HepG2 (cell line): ENCODE results near the gene TMEM260. TPM values are rescaled to one million over a fixed set of nuclear protein-coding genes. Genes with fewer than 3 reads are reported as not detected.

Experiments
- AHR ChIP-seq: IDR thresholded peaks from 2 replicates; pipeline ENCODE4 v1.6.1; 2018; ENCODE audit warnings: missing genetic modification reagents, missing compliant biosample characterization
- BCL6 ChIP-seq: IDR thresholded peaks from 2 replicates; pipeline ENCODE4 v1.6.1; 2016; ENCODE audit warnings: missing genetic modification reagents, missing compliant biosample characterization
- CBX2 ChIP-seq, 2 experiments: fragments of 200-600 bp in 1 of 2; sonication (generic); formaldehyde crosslinking in 1 of 2; IDR thresholded peaks; 2 replicates each; pipeline versions ENCODE4 v1.7.0 to v1.8.1; 2018 to 2022; ENCODE audit warnings: low read depth in 2 of 2, low read length in 1 of 2, mild to moderate bottlenecking in 1 of 2, missing genetic modification reagents in 1 of 2
- DR1 ChIP-seq: sonication (generic); formaldehyde crosslinking; IDR thresholded peaks from 2 replicates; pipeline ENCODE4 v1.8.0; 2021; ENCODE audit warnings: mild to moderate bottlenecking, missing genetic modification reagents, inconsistent platforms
- FOXC1 ChIP-seq: sonication (generic); formaldehyde crosslinking; IDR thresholded peaks from 2 replicates; pipeline ENCODE4 v1.8.0; 2022; ENCODE audit warnings: mild to moderate bottlenecking, missing genetic modification reagents, borderline replicate concordance
- GPBP1L1 ChIP-seq: sonication (generic); formaldehyde crosslinking; IDR thresholded peaks from 2 replicates; pipeline ENCODE4 v1.5.0; 2020; ENCODE audit warnings: mild to moderate bottlenecking, missing genetic modification reagents
- GPN1 ChIP-seq: sonication (generic); formaldehyde crosslinking; IDR thresholded peaks from 2 replicates; pipeline ENCODE4 v1.5.1; 2020; ENCODE audit warnings: missing genetic modification reagents, borderline replicate concordance
- GZF1 ChIP-seq: sonication (generic); formaldehyde crosslinking; IDR thresholded peaks from 2 replicates; pipeline ENCODE4 v1.5.1; 2020; ENCODE audit warnings: mild to moderate bottlenecking, missing genetic modification reagents
- MEIS1 ChIP-seq: sonication (generic); formaldehyde crosslinking; IDR thresholded peaks from 2 replicates; pipeline ENCODE4 v1.9.0; 2021; ENCODE audit warnings: mild to moderate bottlenecking, missing genetic modification reagents, moderate library complexity, borderline replicate concordance
- MTA1 ChIP-seq: sonication (generic); formaldehyde crosslinking; IDR thresholded peaks from 2 replicates; pipeline ENCODE4 v1.4.0; 2020; ENCODE audit warnings: missing genetic modification reagents, mild to moderate bottlenecking, borderline replicate concordance
- POGK ChIP-seq: sonication (generic); formaldehyde crosslinking; conservative IDR thresholded peaks from 2 replicates; pipeline ENCODE4 v1.8.0; 2022; ENCODE audit warnings: mild to moderate bottlenecking, moderate library complexity, missing genetic modification reagents
- PREB ChIP-seq: sonication (generic); formaldehyde crosslinking; IDR thresholded peaks from 2 replicates; pipeline ENCODE4 v1.4.0; 2020; ENCODE audit warnings: missing genetic modification reagents
- THAP11 ChIP-seq: IDR thresholded peaks from 2 replicates; pipeline ENCODE4 v1.6.1; 2016; ENCODE audit warnings: missing biosample characterization, missing genetic modification reagents
- THAP7 ChIP-seq: sonication (generic); formaldehyde crosslinking; IDR thresholded peaks from 2 replicates; pipeline ENCODE4 v1.8.1; 2023; ENCODE audit warnings: mild to moderate bottlenecking, missing genetic modification reagents
- THAP8 ChIP-seq: sonication (generic); formaldehyde crosslinking; IDR thresholded peaks from 2 replicates; pipeline ENCODE4 v1.5.1; 2020; ENCODE audit warnings: missing genetic modification reagents, mild to moderate bottlenecking, borderline replicate concordance
- ZFX ChIP-seq: sonication (generic); formaldehyde crosslinking; IDR thresholded peaks from 2 replicates; pipeline ENCODE4 v1.4.0; 2020; ENCODE audit warnings: mild to moderate bottlenecking, low read depth, missing genetic modification reagents, moderate library complexity
- ZNF33B ChIP-seq: sonication (generic); formaldehyde crosslinking; IDR thresholded peaks from 2 replicates; pipeline ENCODE4 v1.5.1; 2020; ENCODE audit warnings: mild to moderate bottlenecking, missing genetic modification reagents
- ZNF34 ChIP-seq: sonication (generic); formaldehyde crosslinking; IDR thresholded peaks from 2 replicates; pipeline ENCODE4 v1.4.0; 2020; ENCODE audit warnings: mild to moderate bottlenecking, missing genetic modification reagents, borderline replicate concordance
- ZNF558 ChIP-seq: sonication (generic); formaldehyde crosslinking; IDR thresholded peaks from 2 replicates; pipeline ENCODE4 v1.9.0; 2022; ENCODE audit warnings: mild to moderate bottlenecking, missing genetic modification reagents, borderline replicate concordance
- ZNF563 ChIP-seq: sonication (generic); formaldehyde crosslinking; IDR thresholded peaks from 2 replicates; pipeline ENCODE4 v1.8.0; 2022; ENCODE audit warnings: mild to moderate bottlenecking, moderate library complexity, missing genetic modification reagents
- ZNF564 ChIP-seq: sonication (generic); formaldehyde crosslinking; IDR thresholded peaks from 2 replicates; pipeline ENCODE4 v1.8.1; 2023; ENCODE audit warnings: mild to moderate bottlenecking, missing genetic modification reagents
- ZNF629 ChIP-seq: sonication (generic); formaldehyde crosslinking; conservative IDR thresholded peaks from 2 replicates; pipeline ENCODE4 v1.5.0; 2020; ENCODE audit warnings: missing genetic modification reagents
- polyA plus RNA-seq, 8 experiments: library from polyadenylated mRNA; depleted of rRNA in 3 of 8; stranded (reverse) in 7 of 8; unstranded in 1 of 8; fragments of >200 nt; fragmentation: Illumina TruSeq in 4 of 8; extraction: Trizol in 4 of 8; gene quantifications; 2 replicates each; pipeline versions ENCODE4 v1.2.1 to v1.2.3, GENCODE V29; 2011 to 2016; ENCODE audit warnings: low read depth in 4 of 8, missing spikeins in 1 of 8, mixed read lengths in 1 of 8; ENCODE audit not compliant: insufficient read depth in 1 of 8
- total RNA-seq, 5 experiments: library from RNA; depleted of rRNA; stranded (reverse); fragments of >200 nt; fragmentation: Illumina TruSeq; extraction: Trizol; gene quantifications; 2 replicates each; pipeline ENCODE4 v1.2.3, GENCODE V29; 2016; ENCODE audit warnings: low read depth in 1 of 5

The TMEM260 gene
- total and polyA plus RNA-seq, 2 of the 13 experiments (the other 11 are each of a cell fraction or from before 2014, with no cell fraction given): 7.7 to 9.3 TPM

DNA sequence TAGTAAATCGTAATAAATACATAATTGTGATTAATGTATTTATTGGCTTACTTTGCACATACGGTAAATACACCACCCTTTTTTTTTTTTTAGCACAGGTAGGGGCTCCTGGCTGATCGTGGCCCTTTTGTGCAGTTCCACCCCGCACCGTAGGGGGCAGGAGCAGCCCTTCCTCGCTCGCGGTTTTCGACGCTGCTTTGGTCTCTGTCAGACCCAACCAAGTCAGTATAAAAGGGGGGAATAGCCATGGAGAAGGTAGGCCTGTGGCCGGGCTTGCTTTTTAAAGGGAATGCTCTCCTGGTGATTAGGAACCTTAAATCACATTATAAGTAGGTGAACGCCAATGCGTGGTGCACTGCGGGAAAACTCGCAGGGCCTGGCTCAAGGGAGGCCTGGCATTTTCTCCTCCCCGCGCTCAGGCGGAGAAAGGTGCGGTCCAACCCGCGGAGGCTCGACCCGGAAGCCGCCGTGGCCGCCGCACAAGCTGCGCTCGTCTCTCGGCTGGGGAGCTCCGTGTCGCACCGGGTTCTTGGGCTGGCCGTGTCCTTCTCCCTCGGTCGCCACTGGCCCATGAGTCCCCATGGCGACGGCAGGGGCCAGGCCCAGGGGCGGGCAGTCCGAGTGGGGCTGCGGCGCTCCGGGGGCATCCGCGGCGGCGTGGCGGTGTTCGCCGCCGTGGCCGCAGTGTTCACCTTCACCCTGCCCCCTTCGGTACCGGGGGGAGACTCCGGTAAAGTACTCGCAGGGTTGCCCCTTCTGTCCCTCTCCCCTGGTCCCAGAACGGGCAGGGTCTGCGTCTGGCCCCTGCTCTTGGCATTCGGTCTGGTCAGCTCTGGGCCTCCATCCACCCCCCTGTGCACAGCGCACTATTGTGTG lies at the start of gene TMEM260 (continued):
- TF ChIP-seq GPBP1L1 (CRISPR knock-in tag) (no peak), MEIS1 (peak; percentile 73; the same call in 1 of the 2 replicates), AHR (peak; percentile 58; the same call in 1 of the 2 replicates), THAP8 (CRISPR knock-in tag) (no peak), ZNF629 (CRISPR knock-in tag) (no peak), THAP11 (CRISPR knock-in tag) (peak; percentile 79; the same call in 1 of the 2 replicates), ZFX (CRISPR knock-in tag) (peak; percentile 82), POGK (CRISPR knock-in tag) (peak; percentile 56; the same call in 1 of the 2 replicates), ZNF564 (CRISPR knock-in tag) (no peak; the same call in 1 of the 2 replicates), GPN1 (CRISPR knock-in tag) (0 out of 2 replicates have a peak, but pooled peaks have one; percentile 42), CBX2 (IDR thresholded peaks at IDR 0.05; ENCODE audit: low read depth, low read length) (no peak), CBX2 (CRISPR knock-in tag; IDR thresholded peaks at IDR 0.05; ENCODE audit: low read depth) (no peak), BCL6 (CRISPR knock-in tag) (0 out of 2 replicates have a peak, but pooled peaks have one; percentile 22), THAP7 (no peak), DR1 (CRISPR knock-in tag) (peak; percentile 29; the same call in 1 of the 2 replicates), ZNF34 (CRISPR knock-in tag) (peak; percentile 91; the same call in 1 of the 2 replicates), ZNF558 (CRISPR knock-in tag) (no peak), GZF1 (CRISPR knock-in tag) (0 out of 2 replicates have a peak, but pooled peaks have one; percentile 27), MTA1 (peak; percentile 78; the same call in 1 of the 2 replicates), FOXC1 (CRISPR knock-in tag) (peak; percentile 58; the same call in 1 of the 2 replicates), ZNF563 (peak; percentile 63; the same call in 1 of the 2 replicates), ZNF33B (CRISPR knock-in tag) (no peak), PREB (CRISPR knock-in tag) (no peak)
